ENCODE data around the gene PTDSS2.

PTDSS2 gene

DNA sequence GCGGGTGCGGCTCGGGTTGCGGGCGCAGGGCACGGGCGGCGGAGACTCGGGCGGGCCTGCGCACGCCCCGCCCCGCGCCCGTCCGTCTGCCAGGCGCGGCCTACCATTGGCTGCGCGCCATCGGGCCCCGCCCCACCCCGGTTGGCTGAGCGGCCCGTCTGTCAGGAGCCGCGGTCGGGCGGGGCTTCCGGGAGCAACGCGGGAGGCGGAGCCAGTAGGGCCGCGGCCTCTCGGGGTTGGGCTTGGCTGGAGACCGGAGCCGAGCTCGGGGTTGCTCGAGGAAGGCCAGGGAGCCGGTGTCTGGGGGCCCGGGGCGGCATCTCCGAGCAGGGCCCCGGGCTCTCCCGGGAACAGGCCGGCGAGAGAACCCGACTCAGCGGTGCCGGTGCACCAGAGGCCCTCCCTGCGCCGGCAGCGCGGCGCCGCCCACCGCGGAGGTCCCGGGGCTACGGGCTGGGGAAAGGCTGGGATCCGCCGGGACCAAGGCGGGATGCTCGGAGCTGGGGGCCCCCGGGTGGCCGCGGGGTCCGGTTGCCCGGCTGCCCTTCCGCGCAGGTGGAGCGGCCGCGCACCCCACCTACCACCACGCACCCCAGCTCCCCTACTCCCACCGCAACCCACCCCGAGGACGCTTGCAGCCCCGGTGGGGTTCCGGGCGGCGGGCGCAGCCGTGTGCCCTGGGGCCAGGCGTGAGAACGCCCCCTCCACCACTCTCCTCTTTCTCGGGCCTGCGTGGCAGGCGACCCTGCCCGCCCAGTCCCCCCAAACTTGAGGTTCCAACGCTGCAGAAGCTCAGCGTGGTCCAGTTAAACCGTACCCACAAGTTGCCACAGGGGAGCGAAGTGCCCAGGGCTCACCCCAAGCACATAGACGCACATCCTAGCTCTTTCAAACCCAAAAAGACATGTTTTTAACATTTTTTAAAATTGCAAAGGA, 85.7 kb downstream of the PTDSS2 start, which contains the start of gene HRAS:
Gene HRAS, minus strand, starts transcription at position 58 of the 936 bp plus-strand sequence.
- TF ChIP-seq POLR2AphosphoS5 (IDR thresholded peaks at IDR 0.05; ENCODE audit: low read depth, low read length) (0 out of 2 replicates have a peak, but pooled peaks have one; percentile 31), TAF1 (IDR thresholded peaks at IDR 0.05; ENCODE audit: borderline replicate concordance, low read depth, low read length) (0 out of 2 replicates have a peak, but pooled peaks have one; percentile 45), POLR2A (IDR thresholded peaks at IDR 0.05; ENCODE audit: low read depth, low read length) (peak; percentile 68; the same call in 1 of the 2 replicates)
- FAIRE-seq, result peak; percentile 100

GRCh38 chr11:536841-537621, 87.0 kb downstream of the PTDSS2 start, which contains the start of gene LRRC56:
TSS of gene LRRC56 (plus strand) at chr11:537527. CDS start at chr11:540685, 3,158 bp downstream.
- TF ChIP-seq POLR2AphosphoS5 (IDR thresholded peaks at IDR 0.05; ENCODE audit: low read depth, low read length) (no peak), POLR2A (IDR thresholded peaks at IDR 0.05; ENCODE audit: low read depth, low read length) (peak; percentile 16; the same call in 1 of the 2 replicates)
- FAIRE-seq, result no peak
- peak; percentile 99 for DNase-seq (ENCODE audit: insufficient read length)

More for the DNA sequence above, 85.7 kb downstream of the PTDSS2 start, which contains the start of gene HRAS:
- DNase-seq (ENCODE audit: insufficient read length), result peak; percentile 100

DNA sequence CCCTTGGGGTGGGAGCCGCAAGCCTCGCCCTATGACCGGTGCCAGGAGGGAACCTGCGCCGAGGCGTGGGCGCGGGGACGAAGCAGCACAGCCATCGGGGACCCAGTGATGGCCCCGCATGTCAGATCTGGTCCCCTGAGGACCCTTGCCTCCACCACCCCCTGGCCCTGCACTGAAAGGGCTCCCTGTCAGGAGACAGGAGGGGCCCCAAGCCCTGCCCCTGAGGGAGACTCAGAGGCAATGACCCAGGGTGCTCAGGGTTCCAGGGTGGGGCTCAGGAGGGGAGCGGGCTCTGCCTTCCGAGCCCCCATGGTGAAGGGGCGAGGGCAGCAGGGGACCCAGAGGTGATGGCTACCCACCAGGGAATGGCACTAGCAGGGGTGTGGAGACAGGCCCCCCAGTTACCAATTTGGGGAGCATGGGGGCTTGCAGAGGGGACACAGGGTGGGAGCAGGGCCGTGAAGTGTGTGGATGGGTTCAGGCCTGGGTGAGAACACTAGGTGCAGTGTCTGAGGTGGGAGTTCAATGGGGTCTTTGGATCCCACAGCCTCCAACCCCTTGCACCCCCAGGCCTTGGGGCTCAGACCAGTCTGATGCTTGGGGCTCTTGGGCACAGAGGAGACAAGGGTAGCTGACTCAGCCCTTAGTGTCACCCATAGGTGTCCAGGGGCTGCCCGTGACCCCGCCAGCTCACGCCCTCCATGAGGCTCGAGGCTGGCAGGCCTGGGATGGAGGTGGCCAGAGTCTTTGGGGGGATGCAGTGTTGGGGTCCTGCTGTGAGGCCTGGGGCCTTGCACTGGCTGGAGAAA, 87.7 kb downstream of the PTDSS2 start:
- DNase-seq (ENCODE audit: insufficient read length) (no peak), FAIRE-seq (peak; percentile 27)
- no peak for TF ChIP-seq POLR2A (IDR thresholded peaks at IDR 0.05; ENCODE audit: low read depth, low read length)
- TF ChIP-seq POLR2AphosphoS5 (IDR thresholded peaks at IDR 0.05; ENCODE audit: low read depth, low read length), result no peak
- TF ChIP-seq TAF1 (IDR thresholded peaks at IDR 0.05; ENCODE audit: borderline replicate concordance, low read depth, low read length), result no peak

- TF ChIP-seq TAF1 (IDR thresholded peaks at IDR 0.05; ENCODE audit: borderline replicate concordance, low read depth, low read length), result no peak
- no peak for TF ChIP-seq POLR2A (IDR thresholded peaks at IDR 0.05; ENCODE audit: low read depth, low read length)
- TF ChIP-seq POLR2AphosphoS5 (IDR thresholded peaks at IDR 0.05; ENCODE audit: low read depth, low read length), result no peak
- no peak for FAIRE-seq
Observed at GRCh38 chr11:538431-539051, 88.5 kb downstream of the PTDSS2 start.

DNA sequence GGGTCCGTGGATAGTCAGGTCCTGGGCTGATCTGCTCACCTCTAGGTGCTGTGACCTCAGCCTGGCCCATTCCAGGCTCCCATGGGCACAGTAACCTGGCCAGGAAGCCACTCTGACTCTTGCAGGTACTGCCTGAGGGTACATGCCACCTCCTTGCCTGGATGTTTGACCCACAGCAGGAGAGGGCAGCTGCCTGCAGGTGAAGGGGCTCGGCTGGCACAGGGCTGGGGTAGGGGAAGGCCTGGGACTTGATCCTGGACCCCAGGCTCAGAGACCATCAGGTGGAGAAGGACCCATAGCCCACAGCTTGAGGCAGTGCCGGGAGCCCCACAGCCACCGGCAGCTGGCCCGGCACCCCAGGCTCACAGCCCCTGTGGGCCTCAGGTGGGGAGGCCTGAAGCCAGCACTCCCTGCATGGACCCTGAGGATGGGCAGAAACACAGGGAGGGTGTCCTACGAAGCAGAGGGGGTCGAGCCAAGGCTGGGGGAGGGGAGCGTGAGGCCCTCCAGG, 89.9 kb downstream of the PTDSS2 start:
- DNase-seq (ENCODE audit: insufficient read length) (no peak), FAIRE-seq (no peak)
- TF ChIP-seq POLR2A (IDR thresholded peaks at IDR 0.05; ENCODE audit: low read depth, low read length) (no peak), TAF1 (IDR thresholded peaks at IDR 0.05; ENCODE audit: borderline replicate concordance, low read depth, low read length) (no peak), POLR2AphosphoS5 (IDR thresholded peaks at IDR 0.05; ENCODE audit: low read depth, low read length) (no peak)

More at GRCh38 chr11:538431-539051, 88.5 kb downstream of the PTDSS2 start:
- DNase-seq (ENCODE audit: insufficient read length), result no peak

Measured in GM12892 (cell line).